Neural cell (in vitro differentiated cells): ENCODE data around the gene ABCB6. TPM values are rescaled to one million over a fixed set of nuclear protein-coding genes. Genes with fewer than 3 reads are reported as not detected.

ENCODE experiments used
- H2AFZ ChIP-seq: fragments of 200-600, 300-800 bp; sonication (generic), shearing (Covaris generic); 2 replicates; pipeline ENCODE4 v1.6.0; 2014; ENCODE audit warnings: low read depth, mild to moderate bottlenecking, antibody characterized with exemption, low read length, moderate library complexity
- H3F3A ChIP-seq: fragments of 200-600 bp; shearing (Covaris generic); 2 replicates; pipeline ENCODE4 v1.6.1; 2016; ENCODE audit warnings: mild to moderate bottlenecking, moderate library complexity, mixed read lengths, antibody characterized with exemption, low read length; ENCODE audit not compliant: insufficient read depth, poor library complexity, severe bottlenecking
- H3K27ac ChIP-seq: fragments of 200-600, 300-800 bp; sonication (generic), shearing (Covaris generic); 2 replicates; pipeline ENCODE4 v1.5.1; 2014; ENCODE audit warnings: mild to moderate bottlenecking, low read length, moderate library complexity
- H3K27me3 ChIP-seq: fragments of 300-800, 200-600 bp; sonication (generic), shearing (Covaris generic); 2 replicates; pipeline ENCODE4 v1.6.0; 2014; ENCODE audit warnings: mild to moderate bottlenecking, low read depth, low read length, moderate library complexity; ENCODE audit not compliant: insufficient read depth
- H3K36me3 ChIP-seq: fragments of 300-800, 200-600 bp; sonication (generic), shearing (Covaris generic); 2 replicates; pipeline ENCODE4 v1.5.1; 2014; ENCODE audit warnings: mild to moderate bottlenecking, antibody characterized with exemption, low read length, moderate library complexity; ENCODE audit not compliant: insufficient read depth
- H3K4me2 ChIP-seq: fragments of 300-800, 200-600 bp; sonication (generic), shearing (Covaris generic); 2 replicates; pipeline ENCODE4 v1.6.0; 2014; ENCODE audit warnings: mild to moderate bottlenecking, low read length
- H3K4me3 ChIP-seq: fragments of 300-800, 200-600 bp; sonication (generic), shearing (Covaris generic); 2 replicates; pipeline ENCODE4 v1.5.1; 2014; ENCODE audit warnings: mild to moderate bottlenecking, low read length, moderate library complexity
- H3K79me2 ChIP-seq: fragments of 200-600 bp; shearing (Covaris generic); replicated peaks from 2 replicates; pipeline ENCODE4 v1.6.0; 2014; ENCODE audit warnings: mild to moderate bottlenecking, low read length, moderate library complexity; ENCODE audit not compliant: insufficient read depth
- H3K9ac ChIP-seq: fragments of 300-800, 200-600 bp; sonication (generic), shearing (Covaris generic); 2 replicates; pipeline ENCODE4 v1.6.1; 2016; ENCODE audit warnings: mild to moderate bottlenecking, low read length, mixed read lengths
- H3K9me2 ChIP-seq: fragments of 200-600 bp; shearing (Covaris generic); 2 replicates; pipeline ENCODE4 v1.6.1; 2016; ENCODE audit warnings: mild to moderate bottlenecking, low read length, mixed read lengths; ENCODE audit not compliant: insufficient read depth
- H3K9me3 ChIP-seq: fragments of 200-600, 300-800 bp; sonication (generic), shearing (Covaris generic); 2 replicates; pipeline ENCODE4 v1.6.1; 2016; ENCODE audit warnings: mild to moderate bottlenecking, mixed run types, low read length, moderate library complexity, mixed read lengths
- H4K20me1 ChIP-seq: fragments of 200-600 bp; shearing (Covaris generic); 2 replicates; pipeline ENCODE4 v1.6.1; 2016; ENCODE audit warnings: mild to moderate bottlenecking, mixed run types; ENCODE audit not compliant: insufficient read depth
- CTCF ChIP-seq: fragments of 450-650 bp; IDR thresholded peaks from 2 replicates; pipeline ENCODE4 v1.5.1; 2014; ENCODE audit warnings: antibody characterized with exemption, mild to moderate bottlenecking, moderate library complexity; ENCODE audit not compliant: poor library complexity, severe bottlenecking
- EP300 ChIP-seq: fragments of 450-650 bp; conservative IDR thresholded peaks from 2 replicates; pipeline ENCODE4 v1.6.1; 2014; ENCODE audit warnings: antibody characterized with exemption, mild to moderate bottlenecking, moderate library complexity; ENCODE audit not compliant: poor library complexity, severe bottlenecking
- EZH2 ChIP-seq: fragments of 200-600, 300-800 bp; shearing (Covaris generic), sonication (generic); IDR thresholded peaks from 2 replicates; pipeline ENCODE4 v1.6.1; 2014; ENCODE audit warnings: antibody characterized with exemption, low read length, borderline replicate concordance, mild to moderate bottlenecking; ENCODE audit not compliant: insufficient read depth, poor library complexity, severe bottlenecking
- MXI1 ChIP-seq: fragments of 450-650 bp; conservative IDR thresholded peaks from 2 replicates; pipeline ENCODE4 v1.6.1; 2014; ENCODE audit warnings: antibody characterized with exemption, mild to moderate bottlenecking; ENCODE audit not compliant: poor library complexity, severe bottlenecking
- POLR2AphosphoS5 ChIP-seq: IDR thresholded peaks from 2 replicates; pipeline ENCODE4 v1.6.1; 2012
- RAD21 ChIP-seq: fragments of 450-650 bp; conservative IDR thresholded peaks from 2 replicates; pipeline ENCODE4 v1.6.1; 2014; ENCODE audit warnings: antibody characterized with exemption, mild to moderate bottlenecking, moderate library complexity
- REST ChIP-seq: IDR thresholded peaks from 2 replicates; pipeline ENCODE4 v1.6.1; 2012; ENCODE audit warnings: borderline replicate concordance
- SMC3 ChIP-seq: fragments of 450-650 bp; conservative IDR thresholded peaks from 2 replicates; pipeline ENCODE4 v1.6.1; 2014; ENCODE audit warnings: antibody characterized with exemption, mild to moderate bottlenecking, moderate library complexity; ENCODE audit not compliant: poor library complexity
- TAF1 ChIP-seq: IDR thresholded peaks from 2 replicates; pipeline ENCODE4 v1.6.1; 2012; ENCODE audit warnings: low read depth
- polyA plus RNA-seq: library from polyadenylated mRNA; depleted of rRNA; stranded (reverse); fragments of >200 nt; gene quantifications from 2 replicates; pipeline ENCODE4 v1.2.3, GENCODE V29; 2014

The ABCB6 gene
- polyA plus RNA-seq, 1 donor from 2014 or later, result 28.1 TPM

- Histone ChIP-seq H3K27ac (no peak overlapping the region), H3K9ac (no peak overlapping the region), H3K9me2 (no peaks in the 10 kb centered on the region), H3K79me2 (no peaks in the 10 kb centered on the region), H3K36me3 (no peaks in the 10 kb centered on the region), H2AFZ (no peak overlapping the region), H4K20me1 (no peaks in the 10 kb centered on the region), H3K4me3 (no peak overlapping the region), H3K4me2 (no peak overlapping the region), H3K27me3 (no peaks in the 10 kb centered on the region), H3F3A (no peaks in the 10 kb centered on the region), H3K9me3 (no peaks in the 10 kb centered on the region)
- TF ChIP-seq EP300 (no peak), REST (no peak), POLR2AphosphoS5 (no peak), SMC3 (no peak), TAF1 (no peak), CTCF (no peak), EZH2 (no peak), MXI1 (no peak), RAD21 (no peak)
Observed at GRCh38 chr2:219216535-219216915, 2.2 kb downstream of the ABCB6 start.

- Histone ChIP-seq H3K9me3 (no peaks in the 10 kb centered on the region), H3F3A (no peaks in the 10 kb centered on the region), H3K79me2 (no peaks in the 10 kb centered on the region), H3K4me2 (no peak overlapping the region), H3K9me2 (no peaks in the 10 kb centered on the region), H3K27ac (no peak overlapping the region), H3K4me3 (no peak overlapping the region), H2AFZ (no peak overlapping the region), H3K27me3 (no peaks in the 10 kb centered on the region), H3K9ac (no peak overlapping the region), H4K20me1 (no peaks in the 10 kb centered on the region), H3K36me3 (no peaks in the 10 kb centered on the region)
- TF ChIP-seq RAD21, result no peak
- TF ChIP-seq EP300, result no peak
- TF ChIP-seq SMC3, result no peak
- TF ChIP-seq EZH2, result no peak
Observed at GRCh38 chr2:219215871-219216534, 2.8 kb downstream of the ABCB6 start.
